GM19238 (cell line): Measurements from ENCODE around the gene SIAE.

Experiments used
- DNase-seq: peaks from one replicate; pipeline ENCODE4 v3.0.0; 2011; ENCODE audit warnings: low spot score; ENCODE audit not compliant: insufficient read length

Gene SIAE

DNA sequence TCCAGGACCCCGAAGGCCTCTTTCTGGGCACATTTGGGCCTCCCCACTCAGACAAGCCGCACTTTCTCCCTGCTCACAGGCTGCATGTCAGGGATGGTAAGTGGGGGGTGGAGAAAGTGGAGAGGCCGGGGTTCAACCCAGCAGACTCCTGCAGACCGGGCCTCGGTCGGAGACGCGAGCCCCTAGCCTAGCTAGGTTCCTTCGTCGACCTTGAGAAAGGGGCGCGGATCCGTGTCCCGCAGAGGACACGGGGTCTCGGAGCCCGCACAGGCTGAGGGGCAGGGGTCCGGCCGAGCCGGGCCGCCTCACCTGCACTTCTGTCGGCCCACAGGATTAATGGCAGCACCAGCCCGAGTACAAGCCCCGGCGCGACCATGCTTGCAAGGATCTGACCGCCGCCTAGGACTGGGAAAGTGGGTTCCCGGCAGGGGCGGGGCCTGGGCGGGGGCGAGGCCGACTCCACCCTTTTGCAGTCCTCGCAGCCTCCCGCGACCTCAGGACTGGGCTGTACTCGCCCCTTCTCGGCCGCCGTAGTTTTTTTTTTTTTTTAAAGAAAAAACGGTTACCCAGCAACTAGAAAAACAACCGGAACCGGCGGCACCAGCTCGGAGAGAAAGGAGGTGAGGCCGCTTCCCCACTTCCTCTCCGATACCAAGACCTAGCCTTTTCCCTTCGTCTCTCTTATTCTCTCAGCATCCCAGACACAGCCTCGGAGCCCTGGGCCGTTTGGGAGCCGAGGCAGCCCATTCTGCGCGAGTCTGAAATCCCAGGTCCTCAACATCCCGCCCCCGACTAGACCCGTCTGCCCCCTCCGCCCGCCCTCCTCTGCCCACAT, at the start of gene SIAE, which contains the start of gene SPA17:
Gene SIAE (minus strand): TSS at position 407 of the 835 bp plus-strand sequence. CDS start 31 bp downstream, at position 376.
Gene SPA17 (plus strand): TSS at position 572 of the 835 bp plus-strand sequence. CDS start 1,361 bp downstream, outside the sequence.
- DNase-seq, result peak; percentile 82

- DNase-seq, result no peak
Observed at GRCh38 chr11:124722176-124722575, 48.6 kb upstream of the SIAE start.

GRCh38 chr11:124719534-124719933, 46.0 kb upstream of the SIAE start:
- no peak for DNase-seq

DNA sequence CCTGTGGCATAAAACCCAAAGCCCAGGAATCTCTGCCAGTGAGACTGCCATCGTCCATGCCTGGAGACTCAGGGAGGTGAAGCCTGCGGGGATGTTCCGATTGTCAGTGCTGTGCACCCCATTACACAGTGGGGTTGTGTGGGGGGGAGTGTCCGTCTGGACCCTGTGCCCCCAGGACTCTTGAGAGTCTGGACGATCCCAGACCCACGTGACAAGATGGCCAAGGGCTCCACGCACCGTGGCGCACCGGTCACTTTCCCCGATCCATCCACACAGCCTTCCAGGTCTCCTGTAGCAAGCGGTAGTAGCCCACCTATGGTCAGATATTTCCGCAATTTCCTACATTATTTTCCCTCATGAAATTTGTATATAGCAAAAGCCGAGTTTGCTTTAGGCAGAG, 45.3 kb upstream of the SIAE start:
- DNase-seq, result no peak

- DNase-seq, result no peak
Observed at GRCh38 chr11:124717786-124718651, 44.5 kb upstream of the SIAE start.

DNA sequence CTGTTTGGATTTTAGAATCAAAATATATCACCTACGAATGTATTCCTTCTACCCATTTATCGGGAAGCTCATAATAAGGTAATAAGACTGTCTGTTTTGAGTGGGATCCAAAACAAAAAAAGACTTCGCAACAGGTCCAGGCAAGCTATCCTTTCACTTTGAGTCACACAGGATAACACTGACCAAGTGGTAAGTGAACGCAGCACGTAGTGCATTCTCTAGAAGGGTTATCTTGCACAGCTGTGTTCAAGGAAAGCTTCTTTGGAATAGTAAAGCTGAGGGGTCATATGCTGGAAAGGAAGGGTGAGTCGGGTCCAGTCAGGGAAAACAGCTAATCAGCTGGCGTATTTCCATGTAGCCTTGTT, 43.9 kb upstream of the SIAE start:
- no peak for DNase-seq

GRCh38 chr11:124716591-124716990, 43.1 kb upstream of the SIAE start:
- no peak for DNase-seq

DNA sequence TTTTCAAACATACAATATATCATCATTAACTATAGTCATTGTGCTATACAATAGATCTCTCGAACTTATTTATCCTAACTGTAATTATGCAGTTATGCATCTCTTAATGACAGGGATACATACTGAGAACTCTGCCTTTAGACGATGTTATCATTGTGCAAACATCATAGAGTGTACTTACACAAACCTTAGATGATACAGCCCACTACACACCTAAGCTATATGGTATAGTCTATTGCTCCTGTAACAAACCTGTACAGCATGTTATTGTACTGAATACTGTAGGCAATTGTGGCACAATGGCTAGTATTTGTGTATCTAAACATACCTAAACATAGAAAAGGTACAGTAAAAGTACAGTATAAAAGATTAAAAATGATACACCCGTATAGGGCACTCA, 38.9 kb upstream of the SIAE start:
- no peak for DNase-seq

GRCh38 chr11:124707829-124708228, 34.3 kb upstream of the SIAE start:
- no peak for DNase-seq

DNA sequence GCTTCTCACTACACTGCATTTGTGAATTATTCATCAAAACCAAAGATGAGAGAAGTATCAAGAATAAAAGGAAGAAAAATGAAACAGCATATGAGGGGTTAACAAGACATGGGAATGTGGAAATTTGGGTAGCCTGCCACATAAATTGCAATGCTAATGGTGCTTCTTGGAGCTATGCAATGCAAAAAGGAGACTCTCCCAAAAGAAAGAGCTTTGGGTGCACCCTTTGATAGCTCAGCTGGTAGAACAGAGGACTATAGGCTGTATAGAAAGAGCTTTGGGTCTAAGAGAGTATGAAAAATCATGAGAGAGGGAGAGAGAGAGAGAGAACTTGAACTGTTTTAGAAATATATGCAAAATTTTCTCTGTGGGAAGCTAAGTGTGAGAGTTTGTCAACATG, 26.5 kb upstream of the SIAE start:
- DNase-seq, result no peak

GRCh38 chr11:124699547-124699946, 26.0 kb upstream of the SIAE start:
- DNase-seq, result no peak

GRCh38 chr11:124693142-124693541, 19.6 kb upstream of the SIAE start:
- DNase-seq, result no peak

GRCh38 chr11:124682443-124682842, 8.9 kb upstream of the SIAE start:
- no peak for DNase-seq

- no peak for DNase-seq
Observed at GRCh38 chr11:124681421-124681820, 7.9 kb upstream of the SIAE start.

GRCh38 chr11:124678416-124678815, 4.9 kb upstream of the SIAE start:
- no peak for DNase-seq

DNA sequence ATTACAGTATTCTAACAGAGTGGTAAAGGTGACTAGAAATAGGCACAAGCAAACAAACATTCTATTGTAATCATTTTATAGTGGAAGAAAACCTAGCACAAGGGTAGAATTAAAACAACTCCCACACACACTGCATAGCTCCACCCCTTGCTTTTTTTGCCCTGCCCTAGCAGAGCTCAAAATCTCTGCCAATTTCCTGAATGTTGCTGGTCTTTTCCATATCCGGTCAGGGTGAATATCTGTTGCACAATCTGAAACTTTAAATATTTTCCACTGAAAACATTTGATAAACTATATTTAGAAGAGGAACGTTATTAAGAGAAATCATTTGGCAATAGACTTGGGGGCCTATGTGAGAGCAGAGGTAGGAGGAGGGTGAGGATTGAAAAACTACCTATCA, 2.8 kb upstream of the SIAE start:
- DNase-seq, result no peak

DNA sequence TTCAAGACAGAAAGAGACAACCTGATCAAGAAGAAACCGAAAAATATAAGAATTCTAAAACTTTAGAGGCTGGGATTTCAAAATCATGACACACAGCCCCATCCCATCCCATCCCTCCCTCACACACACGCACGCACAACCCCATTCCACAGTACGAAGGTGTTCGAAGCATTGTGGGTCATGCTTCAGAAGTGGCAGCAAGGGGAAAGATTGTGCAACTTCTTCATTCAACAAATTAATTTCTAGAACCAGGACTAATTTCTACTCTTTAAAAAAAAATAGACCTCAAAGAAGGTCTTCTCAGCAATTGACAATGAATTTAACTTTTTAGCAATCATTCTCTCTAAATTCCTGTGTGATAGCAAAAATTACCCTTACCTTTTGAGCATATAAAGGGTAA, 1.0 kb upstream of the SIAE start:
- no peak for DNase-seq

DNA sequence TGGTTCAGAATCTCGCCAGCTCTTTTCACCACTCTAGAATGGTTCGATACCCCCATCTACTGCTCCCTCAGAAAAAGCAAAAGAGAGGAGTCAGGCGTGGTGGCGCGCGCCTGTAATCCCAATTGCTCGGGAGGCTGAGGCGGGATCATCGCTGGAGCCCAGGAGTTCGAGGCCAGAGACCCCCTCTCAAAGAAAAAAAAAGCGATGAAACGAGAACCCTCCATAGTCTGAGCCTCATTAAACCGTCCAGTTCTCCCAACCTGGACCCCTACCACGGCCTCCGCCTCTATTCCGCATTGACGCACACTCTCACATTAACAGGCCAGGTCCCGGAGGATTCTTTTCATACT, 604 bp upstream of the SIAE start:
- DNase-seq, result no peak

- DNase-seq, result no peak
Observed at GRCh38 chr11:124672536-124673215, 863 bp downstream of the SIAE start.

DNA sequence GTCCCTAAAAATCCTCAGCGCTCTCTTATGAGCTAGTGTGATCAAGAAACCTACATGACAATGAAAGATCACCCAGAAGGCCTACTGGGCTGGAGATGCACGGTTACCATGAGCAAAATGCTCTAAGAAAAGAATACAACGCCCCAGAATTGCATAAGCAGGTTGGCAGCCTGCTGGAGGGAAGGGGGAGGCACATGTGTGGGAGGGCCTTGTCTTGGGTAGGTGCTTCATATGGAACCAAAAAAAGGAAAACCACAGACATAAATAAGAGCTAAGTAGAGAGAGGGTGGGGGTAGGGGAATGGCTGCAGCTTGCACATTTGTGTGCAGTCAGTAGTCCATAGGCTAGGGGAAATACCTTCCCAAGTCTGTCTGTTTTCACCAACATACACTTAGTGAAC, 2.8 kb downstream of the SIAE start:
- no peak for DNase-seq

- DNase-seq, result peak; percentile 34
Observed at GRCh38 chr11:124669193-124669592, 4.3 kb downstream of the SIAE start.

DNA sequence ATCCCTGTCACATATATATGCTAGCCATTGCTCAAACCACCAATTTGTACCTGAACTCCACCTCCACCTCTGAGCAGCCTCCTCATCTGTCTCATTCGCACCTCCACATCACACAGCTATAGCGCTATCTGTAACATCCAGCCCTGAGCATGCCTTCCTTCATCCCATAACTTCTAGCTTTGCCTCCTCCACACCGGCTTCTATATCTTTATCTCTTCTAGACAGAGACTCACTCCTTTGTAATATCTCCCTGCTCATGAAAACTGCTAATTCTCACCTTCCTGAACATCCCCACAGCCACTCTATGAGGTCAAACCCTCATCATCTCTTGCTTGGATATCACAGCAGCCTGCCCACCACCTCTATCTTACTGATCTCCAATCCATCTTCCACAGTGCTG, 5.9 kb downstream of the SIAE start:
- DNase-seq, result no peak
